Endothelial cell of umbilical vein (primary cell): ENCODE results near the gene DDR1. TPM values are rescaled to one million over a fixed set of nuclear protein-coding genes. Genes with fewer than 3 reads are reported as not detected.

Source experiments
- BruUV-seq: library from RNA; stranded (reverse); fragments of 400-500 nt; replicated peaks from 2 replicates; lab custom pipeline; 2021; lab: Mats Ljungman, UMichigan
- CTCF ChIA-PET: fragments of 300-600, 350-600 bp; sonication (Branson Sonifier 250); formaldehyde crosslinking; loops from one replicate; lab custom pipeline; 2021; ENCODE audit warnings: antibody characterized with exemption, inconsistent platforms; lab: Charles Lee
- POLR2A ChIA-PET: fragments of 300-600, 350-600 bp; sonication (Branson Sonifier 250); formaldehyde crosslinking; loops from one replicate; lab custom pipeline; 2021; ENCODE audit warnings: antibody characterized with exemption, inconsistent platforms; lab: Charles Lee
- DNase-seq: peaks from one replicate; pipeline ENCODE4 v3.0.0-alpha.2; 2011; ENCODE audit warnings: low read depth, low spot score
- FAIRE-seq: peaks from 2 replicates; lab custom pipeline; 2011; peaks lifted over from hg19 to GRCh38; lab: Jason Lieb, UNC
- H2AFZ ChIP-seq: 2 replicates; pipeline ENCODE4 v1.6.0; 2012; ENCODE audit warnings: low read depth, low read length, control low read depth, inconsistent platforms
- H3K27ac ChIP-seq: 2 replicates; pipeline ENCODE4 v1.5.1; 2011; ENCODE audit warnings: low read depth, mild to moderate bottlenecking, control low read depth, low read length, moderate library complexity; ENCODE audit not compliant: insufficient read depth
- H3K27me3 ChIP-seq, 2 experiments: 2 replicates each; pipeline versions ENCODE4 v1.6.0 to v1.6.1; 2011; ENCODE audit warnings: low read length in 2 of 2, mixed read lengths in 1 of 2; ENCODE audit not compliant: control insufficient read depth in 2 of 2, insufficient read depth in 2 of 2
- H3K36me3 ChIP-seq, 2 experiments: 2 replicates in 1 of 2; 3 replicates in 1 of 2; pipeline ENCODE4 v1.5.1; 2011; ENCODE audit warnings: low read length in 2 of 2, mild to moderate bottlenecking in 1 of 2, moderate library complexity in 1 of 2; ENCODE audit not compliant: control insufficient read depth in 2 of 2, insufficient read depth in 2 of 2; ENCODE audit errors: extremely low read depth in 1 of 2
- H3K4me1 ChIP-seq: 3 replicates; pipeline ENCODE4 v1.5.1; 2011; ENCODE audit warnings: mild to moderate bottlenecking, low read length; ENCODE audit not compliant: control insufficient read depth, insufficient read depth; ENCODE audit errors: extremely low read depth
- H3K4me2 ChIP-seq: 2 replicates; pipeline ENCODE4 v1.6.1; 2011; ENCODE audit warnings: low read length, control low read depth, mixed read lengths; ENCODE audit not compliant: insufficient read depth
- H3K4me3 ChIP-seq, 3 experiments: fragments of 200-600 bp in 1 of 3; sonication (generic), shearing (Covaris generic) in 1 of 3; replicated peaks in 1 of 3; 2 replicates each; pipeline ENCODE4 v1.5.1; 2011 to 2016; ENCODE audit warnings: control low read depth in 3 of 3, low read length in 3 of 3, mild to moderate bottlenecking in 2 of 3, inconsistent platforms in 1 of 3, low read depth in 1 of 3, moderate library complexity in 1 of 3; ENCODE audit not compliant: insufficient read depth in 1 of 3
- H3K79me2 ChIP-seq: 2 replicates; pipeline ENCODE4 v1.6.0; 2012; ENCODE audit warnings: low read length, inconsistent platforms; ENCODE audit not compliant: control insufficient read depth, insufficient read depth
- H3K9ac ChIP-seq: replicated peaks from 2 replicates; pipeline ENCODE3; 2011; ENCODE audit warnings: low read length, control low read depth; ENCODE audit not compliant: insufficient read depth; ENCODE audit errors: extremely low read depth
- H3K9me1 ChIP-seq: replicated peaks from 3 replicates; pipeline ENCODE4 v1.6.0; 2011; ENCODE audit warnings: mild to moderate bottlenecking, low read length; ENCODE audit not compliant: control insufficient read depth, insufficient read depth; ENCODE audit errors: extremely low read depth
- H3K9me3 ChIP-seq: replicated peaks from 2 replicates; pipeline ENCODE4 v1.5.1; 2012; ENCODE audit warnings: low read length, inconsistent platforms; ENCODE audit not compliant: control insufficient read depth, insufficient read depth
- H4K20me1 ChIP-seq: replicated peaks from 2 replicates; pipeline ENCODE3; 2011; ENCODE audit warnings: mild to moderate bottlenecking, low read length; ENCODE audit not compliant: control insufficient read depth, insufficient read depth; ENCODE audit errors: extremely low read depth
- CTCF ChIP-seq, 2 donors: IDR thresholded peaks; 1 replicate in 1 of 2; 2 replicates in 1 of 2; pipeline ENCODE4 v1.5.1; 2011; ENCODE audit warnings: low read length in 2 of 2, mild to moderate bottlenecking in 2 of 2, moderate library complexity in 2 of 2, control low read depth in 1 of 2, inconsistent platforms in 1 of 2, low read depth in 1 of 2; ENCODE audit not compliant: insufficient read depth in 1 of 2; ENCODE audit errors: extremely low read depth in 1 of 2
- EZH2 ChIP-seq: IDR thresholded peaks from 2 replicates; pipeline ENCODE4 v1.6.1; 2012; ENCODE audit warnings: borderline replicate concordance, low read depth, mild to moderate bottlenecking, moderate library complexity, low read length, inconsistent platforms; ENCODE audit not compliant: severe bottlenecking
- FOS ChIP-seq: IDR thresholded peaks from 2 replicates; pipeline ENCODE4 v1.6.1; 2011; ENCODE audit warnings: mild to moderate bottlenecking, low read length, moderate library complexity, borderline replicate concordance; ENCODE audit not compliant: insufficient read depth
- GATA2 ChIP-seq: IDR thresholded peaks from 2 replicates; pipeline ENCODE4 v1.7.0; 2011; ENCODE audit warnings: low read depth, mild to moderate bottlenecking, moderate library complexity, mixed read lengths, low read length; ENCODE audit not compliant: insufficient read length, insufficient read depth
- JUN ChIP-seq: IDR thresholded peaks from 2 replicates; pipeline ENCODE4 v1.6.1; 2011; ENCODE audit warnings: borderline replicate concordance, low read depth; ENCODE audit not compliant: insufficient read length, insufficient read depth
- MAX ChIP-seq: IDR thresholded peaks from 2 replicates; pipeline ENCODE4 v1.6.1; 2011; ENCODE audit not compliant: insufficient read depth, insufficient read length
- MYC ChIP-seq: IDR thresholded peaks from one replicate; pipeline ENCODE4 v1.6.1; 2011; ENCODE audit warnings: mild to moderate bottlenecking, low read depth, low read length
- POLR2A ChIP-seq: IDR thresholded peaks from 2 replicates; pipeline ENCODE4 v1.6.1; 2012; ENCODE audit warnings: low read depth, mild to moderate bottlenecking, control low read depth, low read length
- POLR2AphosphoS5 ChIP-seq: IDR thresholded peaks from 2 replicates; pipeline ENCODE4 v1.6.1; 2012; ENCODE audit warnings: low read depth, mild to moderate bottlenecking, control low read depth, low read length, moderate library complexity; ENCODE audit not compliant: insufficient read depth
- dilution Hi-C: fragments of 300-500 bp; cut with MboI; formaldehyde crosslinking; loops from one replicate; pipeline ENCODE4 v1.15.0; 2019; ENCODE audit warnings: low sequenced_read_pairs; ENCODE audit not compliant: extremely low pct_ligation_motif_present
- intact Hi-C: fragments of 100-400 bp; cut with micrococcal nuclease; formaldehyde crosslinking; loops from one replicate; pipeline ENCODE4 v1.10.0; 2022
- polyA plus RNA-seq, 4 experiments: library from polyadenylated mRNA; depleted of rRNA in 3 of 4; stranded (reverse) in 3 of 4; unstranded in 1 of 4; fragments of >200 nt; gene quantifications; 2 replicates each; pipeline versions ENCODE4 v1.2.1 to v1.2.3, GENCODE V29; 2011 to 2012; ENCODE audit warnings: missing spikeins in 1 of 4
- total RNA-seq: library from RNA; stranded (reverse); gene quantifications from 2 replicates; pipeline ENCODE4 v1.2.3, GENCODE V29; 2021

Gene DDR1
- total and polyA plus RNA-seq, 2 donors (not counting 3 experiments of a cell fraction or from before 2014, with no cell fraction given): 8.8 to 22.9 TPM

- Histone ChIP-seq H3K27ac (no peak overlapping the region), H3K4me2 (no peak overlapping the region), H3K9me1 (no peaks in the 10 kb centered on the region), H3K4me3 (no peak overlapping the region), H2AFZ (no peak overlapping the region), H3K36me3 (no peaks in the 10 kb centered on the region), H4K20me1 (no peaks in the 10 kb centered on the region), H3K4me1 (no peaks in the 10 kb centered on the region), H3K9me3 (no peaks in the 10 kb centered on the region), H3K9ac (no peak overlapping the region), H3K79me2 (no peaks in the 10 kb centered on the region), H3K27me3 (peaks cover 12 to 15% of the 10 kb centered on the region in 2 experiments)
- CTCF ChIA-PET: interaction anchor here (1.1 to 2.4 kb wide), 4 partner anchors 12 to 234 kb away, joined by 3 to 9 read pairs (median 6); no protein-coding TSS in a partner anchor
- DNase-seq: no peak
- intact Hi-C loops (no loop called here), dilution Hi-C loops (no loop called here)
- POLR2A ChIA-PET: no interaction called here
- no TSS peak for BruUV-seq
- FAIRE-seq: no peak
- TF ChIP-seq POLR2A: no peak
- TF ChIP-seq JUN: no peak
- no peak for TF ChIP-seq FOS
- TF ChIP-seq MAX: no peak
- no peak for TF ChIP-seq CTCF (IDR thresholded peaks at IDR 0.05; ENCODE audit: extremely low read depth in 1 of 2, insufficient read depth in 1 of 2, low read depth in 1 of 2, low read length in 2 of 2)
- no peak for TF ChIP-seq MYC
- TF ChIP-seq POLR2AphosphoS5: no peak
- no peak for TF ChIP-seq GATA2
- TF ChIP-seq EZH2: no peak
Measured at GRCh38 chr6:30845183-30845582, 39.1 kb upstream of the DDR1 start.
